HepG2 (cell line): ENCODE results near the gene GNPNAT1. TPM values are rescaled to one million over a fixed set of nuclear protein-coding genes. Genes with fewer than 3 reads are reported as not detected.
A peak's percentile ranks its signal among the peaks of the same experiment; 100 is the strongest.

Experiments
- ATAC-seq: fragments of 200-7000 bp; cut with Tn5 transposase; 3 replicates; pipeline ENCODE4 v1.9.1; 2020; ENCODE audit warnings: mild to moderate bottlenecking, moderate library complexity
- BruUV-seq: library from RNA; stranded (reverse); fragments of 400-500 nt; replicated peaks from 2 replicates; lab custom pipeline; 2021; lab: Mats Ljungman, UMichigan
- CTCF ChIA-PET: fragments of 300-600 bp; formaldehyde crosslinking; extraction: SDS; loops from one replicate; lab custom pipeline; 2021; ENCODE audit warnings: low total read pairs, inconsistent platforms, low intra/inter-chr PET ratio; lab: Yijun Ruan, JAX
- POLR2A ChIA-PET: fragments of 350-600 bp; sonication (Branson Sonifier 250); formaldehyde crosslinking; loops from one replicate; lab custom pipeline; 2020; ENCODE audit warnings: antibody characterized with exemption, inconsistent platforms; lab: Yijun Ruan, JAX
- DNase-seq: peaks from one replicate; pipeline ENCODE4 v3.0.0-alpha.2; 2015; ENCODE audit warnings: low spot score
- FAIRE-seq: peaks from 3 replicates; lab custom pipeline; 2011; peaks lifted over from hg19 to GRCh38; lab: Jason Lieb, UNC
- H2AFZ ChIP-seq: one replicate; pipeline ENCODE4 v1.6.1; 2011; ENCODE audit warnings: low read length, inconsistent platforms
- H3K27ac ChIP-seq: fragments of 300-600 bp; 3 replicates; pipeline ENCODE4 v1.8.0; 2011; ENCODE audit warnings: mixed run types, mild to moderate bottlenecking, mixed read lengths, low read length, inconsistent platforms; ENCODE audit not compliant: insufficient read depth; ENCODE audit errors: extremely low read length
- H3K27me3 ChIP-seq, 2 experiments: fragments of 200-600 bp in 1 of 2; 2 replicates in 1 of 2; 3 replicates in 1 of 2; pipeline versions ENCODE4 v1.6.0 to v1.8.0; 2011; ENCODE audit warnings: low read length in 2 of 2, mild to moderate bottlenecking in 2 of 2, moderate library complexity in 2 of 2, inconsistent platforms in 1 of 2; ENCODE audit not compliant: insufficient read depth in 2 of 2, control insufficient read depth in 1 of 2
- H3K36me3 ChIP-seq, 2 experiments: fragments of 200-600 bp in 1 of 2; replicated peaks in 1 of 2; 2 replicates in 1 of 2; 3 replicates in 1 of 2; pipeline versions ENCODE4 v1.5.1 to v1.8.0; 2011; ENCODE audit warnings: low read length in 2 of 2, inconsistent platforms in 1 of 2; ENCODE audit not compliant: insufficient read depth in 2 of 2, control insufficient read depth in 1 of 2
- H3K4me1 ChIP-seq: 2 replicates; pipeline ENCODE4 v1.5.1; 2012; ENCODE audit warnings: low read length, inconsistent platforms; ENCODE audit not compliant: insufficient read depth
- H3K4me2 ChIP-seq: 2 replicates; pipeline ENCODE4 v1.6.0; 2011; ENCODE audit warnings: low read depth, low read length, inconsistent platforms
- H3K4me3 ChIP-seq, 3 experiments: fragments of 200-600 bp in 1 of 3; sonication (generic), shearing (Covaris generic) in 1 of 3; replicated peaks in 1 of 3; 2 replicates each; pipeline ENCODE4 v1.5.1; 2011 to 2016; ENCODE audit warnings: low read length in 3 of 3, inconsistent platforms in 2 of 3, low read depth in 2 of 3, mild to moderate bottlenecking in 2 of 3, control low read depth in 1 of 3, mixed read lengths in 1 of 3; ENCODE audit not compliant: insufficient read depth in 1 of 3
- H3K79me2 ChIP-seq: one replicate; pipeline ENCODE4 v1.6.1; 2011; ENCODE audit warnings: low read length, inconsistent platforms; ENCODE audit not compliant: insufficient read depth
- H3K9ac ChIP-seq: 2 replicates; pipeline ENCODE4 v1.6.0; 2011; ENCODE audit warnings: mild to moderate bottlenecking, low read depth, low read length, inconsistent platforms; ENCODE audit not compliant: insufficient read depth
- H3K9me3 ChIP-seq: 2 replicates; pipeline ENCODE4 v1.5.1; 2012; ENCODE audit warnings: mild to moderate bottlenecking, low read length
- H4K20me1 ChIP-seq: 2 replicates; pipeline ENCODE4 v1.6.0; 2011; ENCODE audit warnings: inconsistent platforms, mild to moderate bottlenecking, low read length, moderate library complexity; ENCODE audit not compliant: insufficient read depth
- HDAC1 ChIP-seq: sonication (generic); formaldehyde crosslinking; IDR thresholded peaks from 2 replicates; pipeline ENCODE4 v1.5.1; 2020; ENCODE audit warnings: mild to moderate bottlenecking, missing genetic modification reagents
- KDM5A ChIP-seq: fragments of 200-600 bp; sonication (generic); IDR thresholded peaks from 2 replicates; pipeline ENCODE4 v1.7.0; 2018; ENCODE audit warnings: antibody characterized with exemption, mild to moderate bottlenecking, low read length, borderline replicate concordance
- MTF1 ChIP-seq: sonication (generic); formaldehyde crosslinking; IDR thresholded peaks from 2 replicates; pipeline ENCODE4 v1.5.0; 2020; ENCODE audit warnings: missing genetic modification reagents
- NFKB2 ChIP-seq: sonication (generic); formaldehyde crosslinking; IDR thresholded peaks from 2 replicates; pipeline ENCODE4 v1.4.0; 2020; ENCODE audit warnings: missing genetic modification reagents, borderline replicate concordance
- NR2F1 ChIP-seq, 2 experiments: fragments of 450-650 bp in 1 of 2; formaldehyde crosslinking in 1 of 2; IDR thresholded peaks; 2 replicates each; pipeline versions ENCODE4 v1.5.0 to v1.6.1; 2016 to 2020; ENCODE audit warnings: mild to moderate bottlenecking in 1 of 2, missing compliant biosample characterization in 1 of 2, missing genetic modification reagents in 1 of 2, moderate library complexity in 1 of 2
- TMF1 ChIP-seq: sonication (generic); formaldehyde crosslinking; IDR thresholded peaks from 2 replicates; pipeline ENCODE4 v1.8.1; 2022; ENCODE audit warnings: low read depth, missing genetic modification reagents
- ZBTB42 ChIP-seq: sonication (generic); formaldehyde crosslinking; IDR thresholded peaks from 2 replicates; pipeline ENCODE4 v1.5.0; 2020; ENCODE audit warnings: mild to moderate bottlenecking, missing genetic modification reagents
- ZNF143 ChIP-seq: sonication (generic); formaldehyde crosslinking; IDR thresholded peaks from 2 replicates; pipeline ENCODE4 v1.4.0; 2020; ENCODE audit warnings: missing genetic modification reagents
- ZNF20 ChIP-seq: sonication (generic); formaldehyde crosslinking; IDR thresholded peaks from 2 replicates; pipeline ENCODE4 v1.4.0; 2020; ENCODE audit warnings: mild to moderate bottlenecking, moderate library complexity, missing genetic modification reagents
- ZNF280D ChIP-seq: sonication (generic); formaldehyde crosslinking; IDR thresholded peaks from 2 replicates; pipeline ENCODE4 v1.5.1; 2020; ENCODE audit warnings: mild to moderate bottlenecking, missing genetic modification reagents
- ZNF468 ChIP-seq: sonication (generic); formaldehyde crosslinking; IDR thresholded peaks from 2 replicates; pipeline ENCODE4 v1.8.0; 2022; ENCODE audit warnings: mild to moderate bottlenecking, moderate library complexity, missing genetic modification reagents
- ZNF550 ChIP-seq: sonication (generic); formaldehyde crosslinking; IDR thresholded peaks from 2 replicates; pipeline ENCODE4 v1.4.0; 2020; ENCODE audit warnings: mild to moderate bottlenecking, missing genetic modification reagents, borderline replicate concordance
- WGBS: methylation state at CpG from one replicate; pipeline ENCODE4 v1.1.6; 2017; ENCODE audit warnings: low lambda C conversion rate; 5-methylcytosine and 5-hydroxymethylcytosine counted together
- in situ Hi-C: cut with HindIII; loops from 2 replicates; pipeline ENCODE4 v1.10.0; 2017; ENCODE audit warnings: low pct_unique_long_range_greater_than_20kb; ENCODE audit not compliant: extremely low pct_ligation_motif_present
- intact Hi-C: fragments of 100-400 bp; cut with micrococcal nuclease; formaldehyde crosslinking; loops from one replicate; pipeline ENCODE4 v1.10.0; 2022; ENCODE audit not compliant: unreplicated experiment
- polyA plus RNA-seq, 8 experiments: library from polyadenylated mRNA; depleted of rRNA in 3 of 8; stranded (reverse) in 7 of 8; unstranded in 1 of 8; fragments of >200 nt; fragmentation: Illumina TruSeq in 4 of 8; extraction: Trizol in 4 of 8; gene quantifications; 2 replicates each; pipeline versions ENCODE4 v1.2.1 to v1.2.3, GENCODE V29; 2011 to 2016; ENCODE audit warnings: low read depth in 4 of 8, missing spikeins in 1 of 8, mixed read lengths in 1 of 8; ENCODE audit not compliant: insufficient read depth in 1 of 8
- total RNA-seq, 5 experiments: library from RNA; depleted of rRNA; stranded (reverse); fragments of >200 nt; fragmentation: Illumina TruSeq; extraction: Trizol; gene quantifications; 2 replicates each; pipeline ENCODE4 v1.2.3, GENCODE V29; 2016; ENCODE audit warnings: low read depth in 1 of 5
- TF ChIP-seq, protein P1 (sequence below): sonication (generic); formaldehyde crosslinking; IDR thresholded peaks from 2 replicates; pipeline ENCODE4 v1.9.0; 2021; ENCODE audit warnings: missing genetic modification reagents, borderline replicate concordance
- TF ChIP-seq, protein P2 (sequence below): sonication (generic); formaldehyde crosslinking; conservative IDR thresholded peaks from 2 replicates; pipeline ENCODE4 v1.4.0; 2020; ENCODE audit warnings: missing genetic modification reagents
- TF ChIP-seq, protein P3 (sequence below): sonication (generic); formaldehyde crosslinking; IDR thresholded peaks from 2 replicates; pipeline ENCODE4 v1.4.0; 2020; ENCODE audit warnings: mild to moderate bottlenecking, missing genetic modification reagents

The GNPNAT1 gene
- total and polyA plus RNA-seq, 2 of the 13 experiments (the other 11 are each of a cell fraction or from before 2014, with no cell fraction given), result 38.3 to 54.9 TPM

DNA sequence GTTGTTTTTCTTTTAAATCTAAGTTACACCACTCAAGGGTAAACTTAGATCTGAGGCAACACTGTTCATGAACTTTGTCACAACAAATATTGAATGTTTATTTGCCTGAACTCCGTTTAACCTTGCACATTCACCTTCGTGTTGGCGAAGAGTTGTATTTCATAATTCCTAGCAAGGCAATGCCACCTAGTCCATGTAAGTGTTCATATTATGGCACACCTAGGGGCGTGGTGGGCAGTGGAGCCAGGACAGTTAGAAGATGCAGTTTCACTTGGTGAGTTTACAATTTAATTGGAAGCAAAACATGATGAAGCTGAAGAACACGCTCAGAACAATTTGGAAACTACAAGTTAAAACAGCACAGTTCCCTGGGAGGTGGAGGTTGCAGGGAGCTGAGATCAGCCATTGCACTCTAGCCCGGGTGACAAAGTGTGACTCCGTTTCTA lies 30.4 kb upstream of the GNPNAT1 start:
- Histone ChIP-seq H3K27ac (peak overlapping the region; percentile 79), H2AFZ (no peak overlapping the region), H3K4me2 (peak overlapping the region; percentile 79), H3K4me1 (peaks cover 46% of the 10 kb centered on the region), H4K20me1 (no peaks in the 10 kb centered on the region), H3K9ac (no peak overlapping the region), H3K36me3 (no peaks in the 10 kb centered on the region), H3K79me2 (no peaks in the 10 kb centered on the region), H3K27me3 (no peaks in the 10 kb centered on the region), H3K9me3 (no peaks in the 10 kb centered on the region), H3K4me3 (peak overlapping the region in 2 of 3 experiments; percentile 22 to 48; a peak in 2 of 6 replicates)
- ATAC-seq, result peak; percentile 95
- ChIA-PET CTCF (no interaction called here), POLR2A (no interaction called here)
- WGBS, result 2% methylated on average over 7 of the region's 7 CpGs
- in situ Hi-C loops, result loop anchor here (5.0 kb wide), 1 partner anchor 140 kb away; no protein-coding TSS in a partner anchor
- intact Hi-C loops, result loop anchor here (1.0 to 5.0 kb wide), 2 partner anchors 31 to 485 kb away; partner anchors contain the start of gene GNPNAT1
- BruUV-seq, result no TSS peak
- peak; percentile 74 for FAIRE-seq
- DNase-seq, result peak; percentile 93
- TF ChIP-seq NFKB2 (CRISPR knock-in tag) (no peak), ZNF468 (CRISPR knock-in tag) (no peak), ZNF143 (CRISPR knock-in tag) (no peak), MTF1 (CRISPR knock-in tag) (no peak), ZBTB42 (CRISPR knock-in tag) (no peak), ZNF550 (CRISPR knock-in tag) (no peak), NR2F1 (CRISPR knock-in tag; IDR thresholded peaks at IDR 0.05) (peak; percentile 82 to 84), ZNF280D (peak; percentile 88), ZNF20 (no peak), KDM5A (no peak), TMF1 (CRISPR knock-in tag) (no peak), HDAC1 (CRISPR knock-in tag) (peak; percentile 98)
- TF ChIP-seq, protein P1, sequence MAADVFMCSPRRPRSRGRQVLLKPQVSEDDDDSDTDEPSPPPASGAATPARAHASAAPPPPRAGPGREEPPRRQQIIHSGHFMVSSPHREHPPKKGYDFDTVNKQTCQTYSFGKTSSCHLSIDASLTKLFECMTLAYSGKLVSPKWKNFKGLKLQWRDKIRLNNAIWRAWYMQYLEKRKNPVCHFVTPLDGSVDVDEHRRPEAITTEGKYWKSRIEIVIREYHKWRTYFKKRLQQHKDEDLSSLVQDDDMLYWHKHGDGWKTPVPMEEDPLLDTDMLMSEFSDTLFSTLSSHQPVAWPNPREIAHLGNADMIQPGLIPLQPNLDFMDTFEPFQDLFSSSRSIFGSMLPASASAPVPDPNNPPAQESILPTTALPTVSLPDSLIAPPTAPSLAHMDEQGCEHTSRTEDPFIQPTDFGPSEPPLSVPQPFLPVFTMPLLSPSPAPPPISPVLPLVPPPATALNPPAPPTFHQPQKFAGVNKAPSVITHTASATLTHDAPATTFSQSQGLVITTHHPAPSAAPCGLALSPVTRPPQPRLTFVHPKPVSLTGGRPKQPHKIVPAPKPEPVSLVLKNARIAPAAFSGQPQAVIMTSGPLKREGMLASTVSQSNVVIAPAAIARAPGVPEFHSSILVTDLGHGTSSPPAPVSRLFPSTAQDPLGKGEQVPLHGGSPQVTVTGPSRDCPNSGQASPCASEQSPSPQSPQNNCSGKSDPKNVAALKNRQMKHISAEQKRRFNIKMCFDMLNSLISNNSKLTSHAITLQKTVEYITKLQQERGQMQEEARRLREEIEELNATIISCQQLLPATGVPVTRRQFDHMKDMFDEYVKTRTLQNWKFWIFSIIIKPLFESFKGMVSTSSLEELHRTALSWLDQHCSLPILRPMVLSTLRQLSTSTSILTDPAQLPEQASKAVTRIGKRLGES (CRISPR knock-in tag), result no peak
- TF ChIP-seq, protein P2, sequence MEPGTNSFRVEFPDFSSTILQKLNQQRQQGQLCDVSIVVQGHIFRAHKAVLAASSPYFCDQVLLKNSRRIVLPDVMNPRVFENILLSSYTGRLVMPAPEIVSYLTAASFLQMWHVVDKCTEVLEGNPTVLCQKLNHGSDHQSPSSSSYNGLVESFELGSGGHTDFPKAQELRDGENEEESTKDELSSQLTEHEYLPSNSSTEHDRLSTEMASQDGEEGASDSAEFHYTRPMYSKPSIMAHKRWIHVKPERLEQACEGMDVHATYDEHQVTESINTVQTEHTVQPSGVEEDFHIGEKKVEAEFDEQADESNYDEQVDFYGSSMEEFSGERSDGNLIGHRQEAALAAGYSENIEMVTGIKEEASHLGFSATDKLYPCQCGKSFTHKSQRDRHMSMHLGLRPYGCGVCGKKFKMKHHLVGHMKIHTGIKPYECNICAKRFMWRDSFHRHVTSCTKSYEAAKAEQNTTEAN (CRISPR knock-in tag), result peak; percentile 92
- TF ChIP-seq, protein P3, sequence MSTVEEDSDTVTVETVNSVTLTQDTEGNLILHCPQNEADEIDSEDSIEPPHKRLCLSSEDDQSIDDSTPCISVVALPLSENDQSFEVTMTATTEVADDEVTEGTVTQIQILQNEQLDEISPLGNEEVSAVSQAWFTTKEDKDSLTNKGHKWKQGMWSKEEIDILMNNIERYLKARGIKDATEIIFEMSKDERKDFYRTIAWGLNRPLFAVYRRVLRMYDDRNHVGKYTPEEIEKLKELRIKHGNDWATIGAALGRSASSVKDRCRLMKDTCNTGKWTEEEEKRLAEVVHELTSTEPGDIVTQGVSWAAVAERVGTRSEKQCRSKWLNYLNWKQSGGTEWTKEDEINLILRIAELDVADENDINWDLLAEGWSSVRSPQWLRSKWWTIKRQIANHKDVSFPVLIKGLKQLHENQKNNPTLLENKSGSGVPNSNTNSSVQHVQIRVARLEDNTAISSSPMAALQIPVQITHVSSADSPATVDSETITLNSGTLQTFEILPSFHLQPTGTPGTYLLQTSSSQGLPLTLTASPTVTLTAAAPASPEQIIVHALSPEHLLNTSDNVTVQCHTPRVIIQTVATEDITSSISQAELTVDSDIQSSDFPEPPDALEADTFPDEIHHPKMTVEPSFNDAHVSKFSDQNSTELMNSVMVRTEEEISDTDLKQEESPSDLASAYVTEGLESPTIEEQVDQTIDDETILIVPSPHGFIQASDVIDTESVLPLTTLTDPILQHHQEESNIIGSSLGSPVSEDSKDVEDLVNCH, result no peak
